GM03348 (cell line): Measurements from ENCODE around the gene KBTBD4.
A peak's percentile ranks its signal among the peaks of the same experiment; 100 is the strongest.

ENCODE experiments used
- DNase-seq: peaks from one replicate; pipeline ENCODE4 v3.0.0; 2012; ENCODE audit warnings: low spot score

The KBTBD4 gene

DNA sequence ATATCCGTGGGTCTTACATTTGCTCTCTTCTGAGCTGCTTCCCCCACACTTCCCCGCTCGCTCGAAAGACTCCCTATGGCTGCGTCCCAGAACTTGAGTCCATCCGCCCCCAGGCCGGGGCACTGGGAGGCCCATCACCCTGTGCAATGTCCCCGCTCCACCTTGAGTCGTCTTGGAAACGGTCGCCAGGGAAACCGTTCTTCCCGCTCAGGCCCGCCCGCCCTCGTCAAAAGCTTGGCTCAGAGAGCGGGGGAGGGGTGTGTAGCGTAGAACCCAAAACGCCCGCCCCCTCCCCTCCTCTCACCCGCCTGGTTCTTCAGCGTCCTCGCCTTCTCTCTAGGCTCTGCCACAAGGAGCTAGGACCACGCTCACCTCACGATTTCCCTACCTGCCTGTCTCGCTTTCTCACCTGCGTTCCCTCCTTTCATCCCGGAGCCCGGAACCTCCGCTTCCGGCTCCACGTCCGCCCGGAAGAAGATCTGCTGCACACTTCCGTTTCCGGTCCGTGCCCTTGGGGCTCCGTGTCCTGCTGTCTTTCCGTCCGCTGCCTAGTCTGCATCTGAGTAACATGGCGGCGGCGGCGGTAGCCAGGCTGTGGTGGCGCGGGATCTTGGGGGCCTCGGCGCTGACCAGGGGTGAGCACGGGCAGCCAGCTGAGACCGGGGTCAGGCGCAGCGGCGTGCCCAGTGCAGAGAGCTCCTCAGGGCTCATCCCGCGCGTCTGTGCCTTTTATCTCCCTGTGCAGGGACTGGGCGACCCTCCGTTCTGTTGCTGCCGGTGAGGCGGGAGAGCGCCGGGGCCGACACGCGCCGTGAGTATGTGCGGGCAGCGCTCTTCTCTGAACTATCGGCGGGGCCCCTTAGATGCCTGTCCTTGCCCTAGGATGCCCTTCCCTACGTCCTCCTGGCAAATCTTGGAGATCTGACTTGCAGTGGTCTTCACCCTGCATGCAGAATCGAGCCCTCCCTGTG, at the start of gene KBTBD4, which contains the start of gene NDUFS3:
Gene KBTBD4 (minus strand): TSS at position 447 of the 971 bp plus-strand sequence. CDS start 19 bp downstream, at position 428.
Gene NDUFS3 (plus strand): TSS at position 551 of the 971 bp plus-strand sequence. CDS start 18 bp downstream, at position 569.
- peak; percentile 91 for DNase-seq

GRCh38 chr11:47628026-47628425, 49.3 kb upstream of the KBTBD4 start:
- DNase-seq = no peak

DNA sequence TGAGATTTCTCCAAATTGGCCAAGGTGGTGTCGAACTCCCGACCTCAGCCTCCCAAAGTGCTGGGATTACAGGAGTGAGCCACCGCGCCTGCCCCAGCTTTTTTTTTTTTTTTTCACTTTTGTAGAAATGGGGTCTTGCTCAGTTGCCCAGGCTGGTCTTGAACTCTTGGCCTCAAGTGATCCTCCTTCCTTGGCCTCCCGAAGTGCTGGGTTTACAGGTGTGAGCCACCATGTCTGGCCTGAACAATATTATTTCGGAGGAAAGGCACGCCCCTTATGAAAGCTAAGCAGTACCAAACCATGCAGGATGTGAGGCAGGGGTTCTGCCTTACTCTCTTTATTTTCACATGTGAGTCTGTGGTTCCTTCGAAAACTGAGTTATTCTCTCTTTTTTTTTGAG, 47.5 kb upstream of the KBTBD4 start:
- DNase-seq = no peak

GRCh38 chr11:47620836-47621378, 42.1 kb upstream of the KBTBD4 start:
- no peak for DNase-seq

DNA sequence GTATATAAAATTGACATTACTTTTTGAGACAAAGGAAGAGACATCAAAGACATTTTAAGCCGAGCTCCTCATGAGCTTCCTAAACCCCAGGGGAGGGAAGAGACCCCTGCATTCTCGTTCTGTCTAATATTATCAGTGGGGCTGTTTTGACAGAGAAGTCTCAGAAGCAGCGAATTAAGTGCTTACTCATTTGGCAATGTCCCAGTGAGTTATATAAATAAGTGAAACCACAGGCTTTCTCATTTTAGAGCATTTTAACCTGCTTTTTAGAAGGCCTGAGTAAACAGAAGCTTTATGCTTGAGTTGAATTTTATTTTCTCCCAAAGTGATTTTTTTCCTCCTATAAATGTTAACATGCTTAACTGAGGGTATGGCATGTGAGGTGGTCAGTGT, 38.6 kb upstream of the KBTBD4 start:
- DNase-seq = no peak

DNA sequence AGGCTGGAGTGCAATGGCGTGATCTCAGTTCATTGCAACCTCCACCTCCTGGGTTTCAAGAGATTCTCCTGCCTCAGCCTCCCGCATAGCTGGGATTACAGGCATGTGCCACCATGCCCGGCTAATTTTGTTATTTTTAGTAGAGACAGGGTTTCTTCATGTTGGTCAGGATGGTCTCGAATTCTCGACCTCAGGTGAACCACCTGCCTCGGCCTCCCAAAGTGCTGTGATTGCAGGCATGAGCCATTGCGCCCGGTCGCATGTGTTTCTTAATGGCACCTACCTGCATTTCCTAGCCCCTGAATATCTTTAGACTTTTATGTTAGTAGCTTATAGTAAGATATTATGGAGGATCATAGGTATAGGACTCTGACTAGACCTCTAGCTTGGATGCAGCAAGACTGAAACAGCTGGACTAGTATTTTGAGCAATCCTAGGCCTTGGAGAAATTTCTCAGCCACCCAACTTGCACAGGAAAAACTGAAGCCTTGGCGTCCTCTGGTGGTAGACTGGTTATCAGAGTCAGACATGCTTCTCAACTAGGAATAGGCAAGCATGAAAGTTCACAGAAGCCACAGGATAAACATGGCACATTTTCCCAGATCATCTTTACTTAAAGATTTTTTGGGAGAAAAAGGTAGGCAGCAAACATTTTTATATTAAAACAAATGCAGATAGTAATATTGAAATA, 38.1 kb upstream of the KBTBD4 start:
- DNase-seq = peak; percentile 79

- DNase-seq = no peak
These were observed 36.5 kb upstream of the KBTBD4 start for GRCh38 chr11:47615249-47615648.

- DNase-seq = no peak
These were observed 32.6 kb upstream of the KBTBD4 start for GRCh38 chr11:47611348-47611794.

GRCh38 chr11:47609675-47610074, 30.9 kb upstream of the KBTBD4 start:
- DNase-seq = no peak

- DNase-seq = peak; percentile 92
These were observed 28.6 kb upstream of the KBTBD4 start for GRCh38 chr11:47607380-47607779.

DNA sequence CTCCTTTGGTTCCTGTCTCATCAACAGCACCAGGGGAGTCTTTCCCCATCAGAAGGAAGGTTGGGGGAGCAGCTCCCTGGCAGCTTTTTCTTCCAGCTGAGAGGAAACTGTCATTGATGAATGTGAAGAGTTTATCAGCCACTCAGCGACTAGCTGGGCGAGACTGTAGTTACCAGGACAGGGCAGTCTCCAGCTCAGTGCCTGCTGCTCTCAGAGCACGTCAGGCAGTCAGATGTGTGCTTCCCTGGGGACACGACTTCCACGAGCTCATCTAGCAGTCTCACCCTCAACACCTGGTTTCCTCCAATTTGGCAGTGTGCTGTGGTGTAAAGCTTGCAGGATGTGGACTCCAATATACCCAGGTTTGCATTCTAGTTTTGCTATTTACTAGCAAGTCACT, 28.0 kb upstream of the KBTBD4 start:
- DNase-seq = no peak

GRCh38 chr11:47605921-47606320, 27.2 kb upstream of the KBTBD4 start:
- no peak for DNase-seq

- DNase-seq = peak; percentile 73
These were observed 24.5 kb upstream of the KBTBD4 start for GRCh38 chr11:47603295-47603694.

GRCh38 chr11:47599902-47600301, 21.1 kb upstream of the KBTBD4 start:
- DNase-seq = no peak

DNA sequence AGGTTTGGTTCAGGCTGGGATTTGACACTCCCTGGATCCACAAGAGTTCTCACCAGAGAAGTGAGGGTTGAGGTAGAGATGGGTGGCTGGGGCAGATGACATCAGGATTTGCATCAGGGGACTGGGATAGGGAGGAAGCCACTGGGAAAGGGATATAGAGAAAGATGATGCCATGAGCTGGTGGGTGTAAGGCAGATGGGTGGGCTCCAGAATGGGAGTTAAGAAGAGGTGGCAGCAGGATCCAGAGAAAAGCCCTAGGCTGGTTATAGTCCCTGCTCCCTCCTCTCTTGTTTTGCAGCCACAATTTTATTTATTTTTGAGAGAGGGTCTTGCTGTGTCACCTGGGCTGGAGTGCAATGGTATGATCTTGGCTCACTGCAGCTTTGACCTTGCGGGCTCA, 17.2 kb upstream of the KBTBD4 start:
- no peak for DNase-seq

DNA sequence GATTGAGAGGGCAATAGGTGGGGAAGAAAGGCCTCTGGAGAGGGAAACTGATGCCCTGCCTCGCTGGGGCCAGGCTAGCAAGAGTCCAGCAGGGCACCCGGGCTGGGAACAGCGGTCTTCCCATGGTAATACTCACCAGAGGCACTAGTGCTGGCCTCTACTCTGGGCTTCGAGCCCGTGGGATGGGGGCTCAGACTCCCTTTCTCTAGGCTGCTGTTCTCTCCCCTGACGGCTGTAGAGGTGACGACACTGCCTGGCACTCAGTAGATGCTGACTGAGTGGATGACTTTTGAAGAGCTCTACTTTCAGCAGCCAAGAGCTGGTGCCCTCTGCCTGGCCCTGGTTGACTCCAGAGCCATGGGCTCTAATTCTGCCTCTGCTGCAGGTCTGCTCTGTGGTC, 16.3 kb upstream of the KBTBD4 start:
- no peak for DNase-seq

DNA sequence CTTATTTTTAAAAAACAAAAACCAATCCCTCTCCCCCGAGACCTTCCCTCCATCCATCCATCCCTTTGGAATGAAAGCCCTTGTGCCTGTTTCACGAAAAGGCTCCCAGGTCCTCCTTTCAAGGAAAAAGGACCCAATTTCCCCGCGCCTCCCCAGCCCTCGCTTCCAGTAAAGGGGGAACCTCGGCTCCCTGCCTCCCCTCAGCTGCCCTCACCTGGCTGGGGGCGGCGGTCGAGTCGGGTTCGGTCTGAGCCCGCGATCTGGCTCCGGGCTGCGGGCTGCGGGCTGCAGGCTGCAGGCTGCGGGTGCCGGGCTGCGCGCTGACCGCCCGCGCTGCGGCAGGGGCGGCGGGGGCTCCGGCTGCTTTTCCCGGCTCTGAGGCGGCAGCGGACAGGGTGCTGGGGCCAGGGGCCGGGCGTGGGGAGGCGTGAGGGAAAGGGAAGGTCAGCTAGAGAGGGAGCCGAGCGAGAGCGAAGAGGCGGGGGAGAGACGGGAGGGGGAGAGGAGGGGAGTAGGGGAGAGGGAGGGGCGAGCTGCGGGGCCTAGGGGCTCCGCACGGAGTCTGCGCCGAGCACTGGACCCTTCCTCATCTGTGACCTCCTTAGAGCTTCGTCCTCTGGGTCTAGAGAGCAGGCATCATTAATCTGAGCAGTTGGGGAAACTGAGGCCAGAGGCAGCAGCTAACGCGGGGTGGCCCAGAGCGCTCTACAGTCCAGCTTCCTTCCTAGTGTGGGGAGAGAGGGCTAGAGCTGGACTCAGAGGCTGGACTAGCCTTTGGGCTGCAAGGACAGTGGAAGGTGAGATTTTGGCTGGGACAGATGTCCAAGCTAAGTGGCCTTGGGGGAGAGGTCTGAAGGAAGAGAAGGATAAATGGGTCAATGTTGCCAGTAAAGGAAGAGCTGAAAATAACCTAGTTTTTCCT, 15.4 kb upstream of the KBTBD4 start, which contains the start of gene C1QTNF4:
Gene C1QTNF4 (minus strand): TSS at position 478 of the 922 bp plus-strand sequence. CDS start 3,601 bp downstream, outside the sequence.
- no peak for DNase-seq

DNA sequence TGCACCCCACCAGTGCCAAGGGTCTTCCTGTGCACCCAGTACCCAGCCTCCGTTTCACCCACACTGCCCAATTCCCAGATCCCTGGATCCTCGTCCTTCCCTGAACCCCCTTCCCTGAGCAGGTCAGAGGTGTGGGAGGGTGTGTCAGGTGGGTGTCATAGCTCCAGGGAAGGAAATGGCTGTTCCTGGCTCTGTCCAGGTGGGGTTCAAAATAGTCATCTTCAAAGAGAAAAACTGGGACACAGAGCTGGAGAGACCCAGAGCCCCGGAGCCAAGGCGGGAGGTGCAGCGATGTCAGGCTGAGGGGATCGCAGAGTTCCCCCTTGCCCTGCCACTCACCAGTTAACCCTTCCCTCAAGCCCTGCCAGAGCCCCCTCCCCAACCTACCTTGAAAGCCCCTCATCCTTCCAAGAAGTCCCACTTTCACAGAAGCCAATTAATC, 14.7 kb upstream of the KBTBD4 start:
- no peak for DNase-seq

DNA sequence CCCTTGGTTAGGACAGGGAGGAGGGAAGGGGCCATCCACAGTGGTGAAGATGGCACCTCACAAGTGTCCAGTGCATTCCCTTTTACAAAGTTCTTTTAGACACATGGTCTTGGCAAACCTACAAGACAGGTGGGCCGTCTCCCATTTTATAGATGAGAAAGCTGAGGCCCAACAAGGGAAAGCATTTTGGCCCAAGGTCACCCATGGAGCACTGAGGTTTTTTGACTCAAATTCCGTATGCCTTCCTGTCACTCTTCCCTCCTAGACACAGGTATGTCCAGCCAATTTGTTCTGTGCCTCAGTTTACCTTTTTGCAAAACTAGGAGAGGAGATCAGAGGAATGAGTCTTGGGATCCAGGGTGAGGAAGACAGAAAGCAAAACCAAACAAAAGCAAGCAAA, 14.2 kb upstream of the KBTBD4 start:
- no peak for DNase-seq

DNA sequence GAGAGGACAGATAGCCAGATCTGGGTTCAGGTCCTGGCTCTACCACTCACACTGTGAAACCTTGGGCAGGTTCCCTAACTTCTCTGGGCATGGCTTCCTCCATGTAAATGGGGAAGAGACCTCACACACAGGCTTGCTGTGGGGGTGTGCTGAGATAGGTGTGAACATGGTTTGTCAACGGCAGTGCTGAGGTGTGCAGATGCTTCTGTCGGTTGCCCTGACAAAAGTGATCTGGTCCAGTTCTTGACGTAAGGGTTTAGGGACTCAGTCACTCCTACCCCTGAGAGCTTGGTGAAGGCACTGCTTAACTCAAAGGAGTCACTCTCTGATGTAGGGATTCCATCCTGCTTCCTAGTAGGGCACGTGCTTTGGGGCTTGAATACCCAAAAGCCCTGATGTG, 13.5 kb upstream of the KBTBD4 start:
- DNase-seq = no peak

- DNase-seq = no peak
These were observed 13.0 kb upstream of the KBTBD4 start for GRCh38 chr11:47591764-47592163.
